Tongue (tissue), 2 donors: ENCODE data around the gene DSCAML1. TPM values are rescaled to one million over a fixed set of nuclear protein-coding genes. Genes with fewer than 3 reads are reported as not detected.

Source experiments
- DNase-seq: peaks from one replicate; pipeline ENCODE4 v3.0.0-alpha.2; 2015
- total RNA-seq: library from RNA; depleted of rRNA; stranded (reverse); fragments of >200 nt; gene quantifications from one replicate; pipeline ENCODE4 v1.2.3, GENCODE V29; 2014

DSCAML1 gene
- total RNA-seq, 1 donor from 2014 or later = 0.31 TPM

GRCh38 chr11:117546431-117547194 lies 250.4 kb downstream of the DSCAML1 start:
- DNase-seq = no peak

GRCh38 chr11:117545706-117546105 lies 251.3 kb downstream of the DSCAML1 start:
- DNase-seq = no peak

- no peak for DNase-seq
These were observed 252.8 kb downstream of the DSCAML1 start for GRCh38 chr11:117544130-117544800.

GRCh38 chr11:117541211-117541610 lies 255.8 kb downstream of the DSCAML1 start:
- DNase-seq = no peak

GRCh38 chr11:117538263-117539135 lies 258.5 kb downstream of the DSCAML1 start:
- peak; percentile 38 for DNase-seq

- peak; percentile 12 for DNase-seq
These were observed 261.1 kb downstream of the DSCAML1 start for GRCh38 chr11:117535850-117536411.

- peak; percentile 42 for DNase-seq
These were observed 261.7 kb downstream of the DSCAML1 start for GRCh38 chr11:117535201-117535849.

GRCh38 chr11:117532568-117532967 lies 264.4 kb downstream of the DSCAML1 start:
- no peak for DNase-seq

GRCh38 chr11:117529816-117530215 lies 267.2 kb downstream of the DSCAML1 start:
- DNase-seq = no peak

- DNase-seq = peak; percentile 8
These were observed 268.8 kb downstream of the DSCAML1 start for GRCh38 chr11:117528097-117528721.

- no peak for DNase-seq
These were observed 269.7 kb downstream of the DSCAML1 start for GRCh38 chr11:117527271-117527670.

- DNase-seq = no peak
These were observed 271.0 kb downstream of the DSCAML1 start for GRCh38 chr11:117525866-117526542.

- no peak for DNase-seq
These were observed 272.4 kb downstream of the DSCAML1 start for GRCh38 chr11:117524468-117525183.

- no peak for DNase-seq
These were observed 273.3 kb downstream of the DSCAML1 start for GRCh38 chr11:117523680-117524079.

- no peak for DNase-seq
These were observed 275.0 kb downstream of the DSCAML1 start for GRCh38 chr11:117521974-117522373.

GRCh38 chr11:117520966-117521365 lies 276.1 kb downstream of the DSCAML1 start:
- no peak for DNase-seq

- no peak for DNase-seq
These were observed 276.8 kb downstream of the DSCAML1 start for GRCh38 chr11:117520201-117520600.

GRCh38 chr11:117519590-117519989 lies 277.4 kb downstream of the DSCAML1 start:
- DNase-seq = peak; percentile 16

- DNase-seq = peak; percentile 31
These were observed 277.8 kb downstream of the DSCAML1 start for GRCh38 chr11:117519170-117519569.

- no peak for DNase-seq
These were observed 278.6 kb downstream of the DSCAML1 start for GRCh38 chr11:117518455-117518854.
